Activated T-cell treated with anti-CD3 and anti-CD28 coated beads, Interleukin-2, amount 50 U/mL, for 24 hours (primary cell): ENCODE measurements around the gene ZNF287.
"Not testable (repeated sequence)": the region's sequence is repeated elsewhere in the genome, so short reads cannot be mapped to it uniquely, and the experiment has no call there.

Experiments
- DNase-seq: peaks from one replicate; pipeline ENCODE4 v3.0.0-alpha.2; 2020
- H3K27ac Mint-ChIP-seq: 2 replicates; pipeline ENCODE4 v1.8.0; 2020; ENCODE audit warnings: mild to moderate bottlenecking, mixed read lengths
- H3K27me3 Mint-ChIP-seq: 2 replicates; pipeline ENCODE4 v1.8.0; 2020; ENCODE audit warnings: mixed read lengths
- H3K36me3 Mint-ChIP-seq: 2 replicates; pipeline ENCODE4 v1.8.0; 2020; ENCODE audit warnings: low read depth, mixed read lengths
- H3K4me1 Mint-ChIP-seq: 2 replicates; pipeline ENCODE4 v1.8.0; 2020; ENCODE audit warnings: low read depth, mixed read lengths
- H3K4me3 Mint-ChIP-seq: 2 replicates; pipeline ENCODE4 v1.8.0; 2020; ENCODE audit warnings: mild to moderate bottlenecking, moderate library complexity, mixed read lengths
- H3K9me3 Mint-ChIP-seq: 2 replicates; pipeline ENCODE4 v1.8.0; 2020; ENCODE audit warnings: mixed read lengths

Gene ZNF287

GRCh38 chr17:16534236-16534635 lies 34.8 kb downstream of the ZNF287 start:
- Mint-ChIP-seq H3K4me3 (no peak overlapping the region), H3K36me3 (peaks cover 6% of the 10 kb centered on the region), H3K27ac (no peak overlapping the region), H3K4me1 (peaks cover 22% of the 10 kb centered on the region), H3K27me3 (peaks cover 13% of the 10 kb centered on the region), H3K9me3 (no peaks in the 10 kb centered on the region)
- DNase-seq = no peak

- Mint-ChIP-seq H3K27ac (no peak overlapping the region), H3K4me3 (no peak overlapping the region), H3K9me3 (no peaks in the 10 kb centered on the region), H3K4me1 (peaks cover 4% of the 10 kb centered on the region), H3K36me3 (no peaks in the 10 kb centered on the region), H3K27me3 (peaks cover 32% of the 10 kb centered on the region)
- DNase-seq = no peak
These were observed 39.1 kb downstream of the ZNF287 start for GRCh38 chr17:16529906-16530305.

GRCh38 chr17:16527298-16527697 lies 41.7 kb downstream of the ZNF287 start:
- Mint-ChIP-seq H3K36me3 (no peaks in the 10 kb centered on the region), H3K9me3 (no peaks in the 10 kb centered on the region), H3K4me3 (no peak overlapping the region), H3K4me1 (peaks cover 8% of the 10 kb centered on the region), H3K27me3 (peaks cover 37% of the 10 kb centered on the region), H3K27ac (no peak overlapping the region)
- DNase-seq = no peak

- DNase-seq, H3K4me1 Mint-ChIP-seq, H3K36me3 Mint-ChIP-seq, H3K27ac Mint-ChIP-seq, H3K4me3 Mint-ChIP-seq, H3K9me3 Mint-ChIP-seq: not testable (repeated sequence)
- H3K27me3 Mint-ChIP-seq = peaks cover 41% of the 10 kb centered on the region
These were observed 43.4 kb downstream of the ZNF287 start for GRCh38 chr17:16525556-16525955.

GRCh38 chr17:16521070-16521727 lies 47.8 kb downstream of the ZNF287 start:
- Mint-ChIP-seq H3K36me3 (no peaks in the 10 kb centered on the region), H3K4me1 (peaks cover 9% of the 10 kb centered on the region), H3K4me3 (no peak overlapping the region), H3K27ac (no peak overlapping the region), H3K27me3 (peaks cover 39% of the 10 kb centered on the region), H3K9me3 (no peaks in the 10 kb centered on the region)
- DNase-seq = peak; percentile 60

GRCh38 chr17:16519021-16519420 lies 50.0 kb downstream of the ZNF287 start:
- Mint-ChIP-seq H3K4me1 (peaks cover 3% of the 10 kb centered on the region), H3K36me3 (no peaks in the 10 kb centered on the region), H3K27me3 (peaks cover 38% of the 10 kb centered on the region), H3K9me3 (no peaks in the 10 kb centered on the region), H3K4me3 (no peak overlapping the region), H3K27ac (no peak overlapping the region)
- no peak for DNase-seq

GRCh38 chr17:16517477-16517876 lies 51.5 kb downstream of the ZNF287 start:
- Mint-ChIP-seq H3K27me3 (peaks cover 36% of the 10 kb centered on the region), H3K27ac (no peak overlapping the region), H3K4me3 (no peak overlapping the region), H3K36me3 (no peaks in the 10 kb centered on the region), H3K9me3 (no peaks in the 10 kb centered on the region), H3K4me1 (peaks cover 2% of the 10 kb centered on the region)
- no peak for DNase-seq

GRCh38 chr17:16516594-16517051 lies 52.4 kb downstream of the ZNF287 start:
- no peaks in the 10 kb centered on the region for H3K36me3 Mint-ChIP-seq
- no peak overlapping the region for H3K4me3 Mint-ChIP-seq
- peaks cover 36% of the 10 kb centered on the region for H3K27me3 Mint-ChIP-seq
- H3K9me3 Mint-ChIP-seq = no peaks in the 10 kb centered on the region
- peaks cover 3% of the 10 kb centered on the region for H3K4me1 Mint-ChIP-seq
- no peak for DNase-seq
- H3K27ac Mint-ChIP-seq = no peak overlapping the region

GRCh38 chr17:16515933-16516332 lies 53.1 kb downstream of the ZNF287 start:
- Mint-ChIP-seq H3K4me1 (peaks cover 2% of the 10 kb centered on the region), H3K4me3 (no peak overlapping the region), H3K27me3 (peaks cover 31% of the 10 kb centered on the region), H3K27ac (no peak overlapping the region), H3K9me3 (no peaks in the 10 kb centered on the region), H3K36me3 (no peaks in the 10 kb centered on the region)
- DNase-seq = no peak

- peaks cover 2% of the 10 kb centered on the region for H3K4me1 Mint-ChIP-seq
These were observed 55.1 kb downstream of the ZNF287 start for GRCh38 chr17:16513873-16514272.

GRCh38 chr17:16512011-16512410 lies 57.0 kb downstream of the ZNF287 start:
- Mint-ChIP-seq H3K4me3 (no peak overlapping the region), H3K27me3 (peaks cover 15% of the 10 kb centered on the region), H3K27ac (no peak overlapping the region), H3K36me3 (no peaks in the 10 kb centered on the region), H3K4me1 (peaks cover 2% of the 10 kb centered on the region), H3K9me3 (no peaks in the 10 kb centered on the region)
- DNase-seq = no peak

More at GRCh38 chr17:16513873-16514272, 55.1 kb downstream of the ZNF287 start:
- H3K27ac Mint-ChIP-seq = no peak overlapping the region
- H3K4me3 Mint-ChIP-seq = no peak overlapping the region
- no peak for DNase-seq
- H3K27me3 Mint-ChIP-seq = peaks cover 24% of the 10 kb centered on the region
- no peaks in the 10 kb centered on the region for H3K36me3 Mint-ChIP-seq
- no peaks in the 10 kb centered on the region for H3K9me3 Mint-ChIP-seq

- H3K27me3 Mint-ChIP-seq = peaks cover 11% of the 10 kb centered on the region
- H3K9me3 Mint-ChIP-seq = no peaks in the 10 kb centered on the region
- H3K4me3 Mint-ChIP-seq = no peak overlapping the region
- H3K27ac Mint-ChIP-seq = no peak overlapping the region
- peaks cover 2% of the 10 kb centered on the region for H3K4me1 Mint-ChIP-seq
- no peak for DNase-seq
- H3K36me3 Mint-ChIP-seq = no peaks in the 10 kb centered on the region
These were observed 57.4 kb downstream of the ZNF287 start for GRCh38 chr17:16511593-16511992.

GRCh38 chr17:16507918-16508533 lies 61.0 kb downstream of the ZNF287 start:
- H3K27me3 Mint-ChIP-seq = no peaks in the 10 kb centered on the region
- no peak overlapping the region for H3K4me3 Mint-ChIP-seq
- H3K36me3 Mint-ChIP-seq = no peaks in the 10 kb centered on the region

GRCh38 chr17:16506188-16506587 lies 62.8 kb downstream of the ZNF287 start:
- no peak overlapping the region for H3K27ac Mint-ChIP-seq
- no peaks in the 10 kb centered on the region for H3K27me3 Mint-ChIP-seq
- H3K4me3 Mint-ChIP-seq = no peak overlapping the region
- no peaks in the 10 kb centered on the region for H3K4me1 Mint-ChIP-seq
- DNase-seq = no peak
- H3K9me3 Mint-ChIP-seq = no peaks in the 10 kb centered on the region
- no peaks in the 10 kb centered on the region for H3K36me3 Mint-ChIP-seq

More at GRCh38 chr17:16507918-16508533, 61.0 kb downstream of the ZNF287 start:
- no peak for DNase-seq
- Mint-ChIP-seq H3K9me3 (no peaks in the 10 kb centered on the region), H3K27ac (no peak overlapping the region), H3K4me1 (peaks cover 2% of the 10 kb centered on the region)

GRCh38 chr17:16504984-16505383 lies 64.0 kb downstream of the ZNF287 start:
- Mint-ChIP-seq H3K36me3 (no peaks in the 10 kb centered on the region), H3K27ac (no peak overlapping the region), H3K4me1 (no peaks in the 10 kb centered on the region), H3K27me3 (no peaks in the 10 kb centered on the region), H3K4me3 (no peak overlapping the region), H3K9me3 (no peaks in the 10 kb centered on the region)
- DNase-seq = no peak
